Uterine smooth muscle cell (primary cell): ENCODE measurements around the gene GABARAPL1. TPM values are rescaled to one million over a fixed set of nuclear protein-coding genes. Genes with fewer than 3 reads are reported as not detected.

ENCODE experiments used
- total RNA-seq: library from RNA; depleted of rRNA; stranded (reverse); fragments of >200 nt; gene quantifications from 2 replicates; pipeline ENCODE4 v1.2.3, GENCODE V29; 2014

The GABARAPL1 gene
- 23.5 and 55.2 TPM in 2 replicates for total RNA-seq

GRCh38 chr12:10212739-10213131 is at the start of gene GABARAPL1:
GABARAPL1 (plus strand) TSS chr12:10212877; CDS start chr12:10213130, 253 bp downstream.

GRCh38 chr12:10171973-10172728 is 40.5 kb upstream of the GABARAPL1 start, which contains the start of gene OLR1:
OLR1 (minus strand) TSS chr12:10172132; CDS start chr12:10172077, 55 bp downstream.

GRCh38 chr12:10178821-10179220 is 33.9 kb upstream of the GABARAPL1 start, which contains the start of gene TMEM52B:
TMEM52B (plus strand) TSS chr12:10179032; CDS start chr12:10179575, 543 bp downstream.

Other genes starting within 250 kb of the GABARAPL1 start
- not detected in 2 replicates for gene CLEC12A, start 241.5 kb upstream of the GABARAPL1 start, total RNA-seq
- gene CLEC1B, start 213.8 kb upstream of the GABARAPL1 start, total RNA-seq, result not detected in 2 replicates
- 0.12 TPM in 1 of 2 replicates, not detected in the other for gene CLEC12B, start 202.2 kb upstream of the GABARAPL1 start, total RNA-seq
- gene CLEC9A, start 182.2 kb upstream of the GABARAPL1 start, total RNA-seq, result not detected in 2 replicates
- gene CLEC1A, start 113.9 kb upstream of the GABARAPL1 start, total RNA-seq, result not detected in 2 replicates
- not detected in 2 replicates for gene CLEC7A, start 82.7 kb upstream of the GABARAPL1 start, total RNA-seq
- not detected in 2 replicates for gene OLR1, start 40.7 kb upstream of the GABARAPL1 start, total RNA-seq
- gene TMEM52B, start 33.8 kb upstream of the GABARAPL1 start, total RNA-seq, result not detected in 2 replicates
- gene KLRD1, start 95.0 kb downstream of the GABARAPL1 start, total RNA-seq, result 0.25 TPM in 1 of 2 replicates, not detected in the other
- not detected in 2 replicates for gene KLRK1, start 177.2 kb downstream of the GABARAPL1 start, total RNA-seq
- not detected in 2 replicates for gene KLRC4, start 196.9 kb downstream of the GABARAPL1 start, total RNA-seq
- not detected in 2 replicates for gene KLRC3, start 207.7 kb downstream of the GABARAPL1 start, total RNA-seq
- not detected in 2 replicates for gene KLRC2, start 223.1 kb downstream of the GABARAPL1 start, total RNA-seq
- gene KLRC1, start 240.5 kb downstream of the GABARAPL1 start, total RNA-seq, result not detected in 2 replicates